HepG2 (cell line): ENCODE results near the gene MAPK4.

Experiments used
- CEBPG ChIP-seq: IDR thresholded peaks from 2 replicates; pipeline ENCODE4 v1.6.1; 2016
- FOSL1 ChIP-seq: sonication (generic); formaldehyde crosslinking; IDR thresholded peaks from 2 replicates; pipeline ENCODE4 v1.9.0; 2021; ENCODE audit warnings: missing genetic modification reagents, borderline replicate concordance
- FOXO1 ChIP-seq: sonication (generic); formaldehyde crosslinking; IDR thresholded peaks from 2 replicates; pipeline ENCODE4 v1.4.0; 2020; ENCODE audit warnings: missing genetic modification reagents
- MZF1 ChIP-seq: sonication (generic); formaldehyde crosslinking; IDR thresholded peaks from 2 replicates; pipeline ENCODE4 v1.8.1; 2023; ENCODE audit warnings: mild to moderate bottlenecking, missing genetic modification reagents, borderline replicate concordance
- RFX5 ChIP-seq: IDR thresholded peaks from 2 replicates; pipeline ENCODE4 v1.6.1; 2011; ENCODE audit warnings: low read depth, low read length, improper control_type of control experiment
- SMAD3 ChIP-seq: sonication (generic); formaldehyde crosslinking; IDR thresholded peaks from 2 replicates; pipeline ENCODE4 v1.4.0; 2020; ENCODE audit warnings: missing genetic modification reagents
- ZNF121 ChIP-seq: sonication (generic); formaldehyde crosslinking; IDR thresholded peaks from 2 replicates; pipeline ENCODE4 v1.5.0; 2020; ENCODE audit warnings: mild to moderate bottlenecking, missing genetic modification reagents

- TF ChIP-seq ZNF121 (CRISPR knock-in tag) (no peak), RFX5 (no peak), FOXO1 (CRISPR knock-in tag) (no peak), CEBPG (no peak), FOSL1 (no peak), SMAD3 (CRISPR knock-in tag) (no peak), MZF1 (CRISPR knock-in tag) (no peak)
These were observed 68.0 kb downstream of the MAPK4 start for GRCh38 chr18:50627594-50628532.
